H54 (cell line): Measurements from ENCODE around the gene KCTD14.
"Not testable (repeated sequence)": the region's sequence is repeated elsewhere in the genome, so short reads cannot be mapped to it uniquely, and the experiment has no call there.

Source experiments
- DNase-seq: peaks from one replicate; pipeline ENCODE4 v3.0.0; 2011; ENCODE audit warnings: low spot score, mixed read lengths; ENCODE audit not compliant: insufficient read length
- FAIRE-seq: peaks from 3 replicates; lab custom pipeline; 2011; peaks lifted over from hg19 to GRCh38; lab: Jason Lieb, UNC
- POLR2A ChIP-seq: IDR thresholded peaks from 2 replicates; pipeline ENCODE4 v1.6.1; 2011; ENCODE audit warnings: low read depth, mild to moderate bottlenecking, low read length

Gene KCTD14

GRCh38 chr11:78039391-78039918, 16.4 kb upstream of the KCTD14 start:
- no peak for DNase-seq
- FAIRE-seq, result no peak
- TF ChIP-seq POLR2A, result no peak

GRCh38 chr11:78038697-78039313, 15.7 kb upstream of the KCTD14 start:
- no peak for DNase-seq
- no peak for FAIRE-seq
- no peak for TF ChIP-seq POLR2A

- DNase-seq (no peak), FAIRE-seq (no peak)
- no peak for TF ChIP-seq POLR2A
Observed at GRCh38 chr11:78037825-78038620, 14.9 kb upstream of the KCTD14 start.

GRCh38 chr11:78037056-78037455, 14.0 kb upstream of the KCTD14 start:
- no peak for DNase-seq
- no peak for FAIRE-seq
- no peak for TF ChIP-seq POLR2A

GRCh38 chr11:78036313-78036712, 13.2 kb upstream of the KCTD14 start:
- no peak for TF ChIP-seq POLR2A
- DNase-seq (no peak), FAIRE-seq (no peak)

- DNase-seq, result no peak
- no peak for TF ChIP-seq POLR2A
- no peak for FAIRE-seq
Observed at GRCh38 chr11:78034623-78035022, 11.5 kb upstream of the KCTD14 start.

- DNase-seq (no peak), FAIRE-seq (no peak)
- no peak for TF ChIP-seq POLR2A
Observed at GRCh38 chr11:78033040-78033439, 10.0 kb upstream of the KCTD14 start.

- no peak for DNase-seq
- no peak for TF ChIP-seq POLR2A
- no peak for FAIRE-seq
Observed at GRCh38 chr11:78032090-78032489, 9.0 kb upstream of the KCTD14 start.

- TF ChIP-seq POLR2A, result no peak
- no peak for DNase-seq
- no peak for FAIRE-seq
Observed at GRCh38 chr11:78031629-78032028, 8.6 kb upstream of the KCTD14 start.

- no peak for DNase-seq
- peak; percentile 48 for FAIRE-seq
- TF ChIP-seq POLR2A, result no peak
Observed at GRCh38 chr11:78030429-78031325, 7.6 kb upstream of the KCTD14 start.

GRCh38 chr11:78028423-78028822, 5.3 kb upstream of the KCTD14 start:
- not testable (repeated sequence) for FAIRE-seq, DNase-seq

GRCh38 chr11:78027759-78028158, 4.7 kb upstream of the KCTD14 start:
- DNase-seq, result no peak
- TF ChIP-seq POLR2A, result no peak
- FAIRE-seq, result no peak

GRCh38 chr11:78025378-78025777, 2.3 kb upstream of the KCTD14 start:
- TF ChIP-seq POLR2A, result no peak
- no peak for FAIRE-seq

GRCh38 chr11:78023426-78023825, 350 bp upstream of the KCTD14 start:
- no peak for TF ChIP-seq POLR2A
- FAIRE-seq (no peak), DNase-seq (no peak)

More at GRCh38 chr11:78025378-78025777, 2.3 kb upstream of the KCTD14 start:
- DNase-seq, result no peak
